RWPE1 (cell line): ENCODE measurements around the gene CPOX.

Experiments used
- CTCF ChIA-PET: fragments of 350-600 bp; sonication (Branson Sonifier 250); formaldehyde crosslinking; extraction: SDS; loops from one replicate; lab custom pipeline; 2021; lab: Yijun Ruan, JAX
- POLR2A ChIA-PET: fragments of 400-600 bp; formaldehyde crosslinking; extraction: SDS; loops from one replicate; lab custom pipeline; 2020; ENCODE audit warnings: antibody characterized with exemption; ENCODE audit not compliant: low non-redundant PET; lab: Yijun Ruan, JAX
- DNase-seq: peaks from one replicate; pipeline ENCODE4 v3.0.0; 2012; ENCODE audit warnings: low spot score
- H3K27ac ChIP-seq: fragments of 450-650 bp; 2 replicates; pipeline ENCODE4 v1.5.1; 2017
- TF ChIP-seq, protein P1 (sequence below): fragments of 450-650 bp; conservative IDR thresholded peaks from 2 replicates; pipeline ENCODE4 v1.5.1; 2017; ENCODE audit warnings: low read depth, mild to moderate bottlenecking

CPOX gene

GRCh38 chr3:98530676-98531075 is 62.7 kb downstream of the CPOX start:
- DNase-seq: no peak
- POLR2A ChIA-PET: no interaction called here
- H3K27ac ChIP-seq: no peak overlapping the region
- TF ChIP-seq, protein P1, sequence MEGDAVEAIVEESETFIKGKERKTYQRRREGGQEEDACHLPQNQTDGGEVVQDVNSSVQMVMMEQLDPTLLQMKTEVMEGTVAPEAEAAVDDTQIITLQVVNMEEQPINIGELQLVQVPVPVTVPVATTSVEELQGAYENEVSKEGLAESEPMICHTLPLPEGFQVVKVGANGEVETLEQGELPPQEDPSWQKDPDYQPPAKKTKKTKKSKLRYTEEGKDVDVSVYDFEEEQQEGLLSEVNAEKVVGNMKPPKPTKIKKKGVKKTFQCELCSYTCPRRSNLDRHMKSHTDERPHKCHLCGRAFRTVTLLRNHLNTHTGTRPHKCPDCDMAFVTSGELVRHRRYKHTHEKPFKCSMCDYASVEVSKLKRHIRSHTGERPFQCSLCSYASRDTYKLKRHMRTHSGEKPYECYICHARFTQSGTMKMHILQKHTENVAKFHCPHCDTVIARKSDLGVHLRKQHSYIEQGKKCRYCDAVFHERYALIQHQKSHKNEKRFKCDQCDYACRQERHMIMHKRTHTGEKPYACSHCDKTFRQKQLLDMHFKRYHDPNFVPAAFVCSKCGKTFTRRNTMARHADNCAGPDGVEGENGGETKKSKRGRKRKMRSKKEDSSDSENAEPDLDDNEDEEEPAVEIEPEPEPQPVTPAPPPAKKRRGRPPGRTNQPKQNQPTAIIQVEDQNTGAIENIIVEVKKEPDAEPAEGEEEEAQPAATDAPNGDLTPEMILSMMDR: no peak
- CTCF ChIA-PET: no interaction called here

- no peak for DNase-seq
- CTCF ChIA-PET: no interaction called here
- TF ChIP-seq, protein P1: no peak
- POLR2A ChIA-PET: no interaction called here
- no peak overlapping the region for H3K27ac ChIP-seq
Measured at GRCh38 chr3:98529856-98530459, 63.5 kb downstream of the CPOX start.
